ENCODE results near the gene BUB1.

GRCh38 chr2:110682267-110682666 lies 4.4 kb upstream of the BUB1 start:
- TF ChIP-seq YY1 (IDR thresholded peaks at IDR 0.05; ENCODE audit: insufficient read depth, insufficient read length) (no peak), ZNF274 (IDR thresholded peaks at IDR 0.05; ENCODE audit: low read depth, low read length) (no peak), SUZ12 (IDR thresholded peaks at IDR 0.05; ENCODE audit: extremely low read depth, insufficient read depth, insufficient read length) (no peak)

Data from NT2/D1 (cell line).